Mammary epithelial cell (primary cell): ENCODE data around the gene SLC7A14.

Experiments
- CTCF ChIP-seq, 2 donors: IDR thresholded peaks in 1 of 2; conservative IDR thresholded peaks in 1 of 2; 2 replicates each; pipeline ENCODE4 v1.5.1; 2011 to 2012; ENCODE audit warnings: inconsistent platforms in 2 of 2, low read length in 2 of 2, mild to moderate bottlenecking in 2 of 2, control low read depth in 1 of 2, low read depth in 1 of 2; ENCODE audit not compliant: insufficient read depth in 1 of 2; ENCODE audit errors: extremely low read depth in 1 of 2
- EZH2 ChIP-seq: IDR thresholded peaks from 2 replicates; pipeline ENCODE4 v1.6.1; 2012; ENCODE audit warnings: low read length, inconsistent platforms, borderline replicate concordance

GRCh38 chr3:170440344-170440743 lies 145.5 kb downstream of the SLC7A14 start:
- TF ChIP-seq CTCF (conservative IDR thresholded peaks at IDR 0.05 in 1 of 2, IDR thresholded peaks at IDR 0.05 in 1 of 2; ENCODE audit: extremely low read depth in 1 of 2, insufficient read depth in 1 of 2, low read depth in 1 of 2, low read length in 2 of 2) (no peak), EZH2 (no peak)
